ENCODE results near the gene CCN5.

DNA sequence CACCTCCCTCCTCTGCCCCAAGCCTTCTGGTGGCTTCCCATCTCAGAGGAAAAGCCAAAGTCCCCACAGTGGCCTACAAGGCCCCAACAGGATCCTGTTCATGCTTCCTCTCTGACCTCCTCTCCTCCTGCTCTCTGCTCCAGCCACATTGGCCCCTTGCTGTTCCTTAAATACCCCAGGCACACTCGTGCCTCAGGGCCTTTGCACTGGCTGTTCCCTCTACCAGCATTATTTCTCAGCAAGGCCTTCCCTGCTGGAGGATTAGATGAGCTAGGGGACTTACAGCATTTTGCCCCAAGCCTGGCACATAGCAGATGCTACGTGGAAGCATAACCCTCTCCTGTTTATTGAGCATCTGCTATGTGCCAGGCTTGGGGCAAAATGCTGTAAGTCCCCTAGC lies 7.8 kb downstream of the CCN5 start:
- TF ChIP-seq, protein P1, sequence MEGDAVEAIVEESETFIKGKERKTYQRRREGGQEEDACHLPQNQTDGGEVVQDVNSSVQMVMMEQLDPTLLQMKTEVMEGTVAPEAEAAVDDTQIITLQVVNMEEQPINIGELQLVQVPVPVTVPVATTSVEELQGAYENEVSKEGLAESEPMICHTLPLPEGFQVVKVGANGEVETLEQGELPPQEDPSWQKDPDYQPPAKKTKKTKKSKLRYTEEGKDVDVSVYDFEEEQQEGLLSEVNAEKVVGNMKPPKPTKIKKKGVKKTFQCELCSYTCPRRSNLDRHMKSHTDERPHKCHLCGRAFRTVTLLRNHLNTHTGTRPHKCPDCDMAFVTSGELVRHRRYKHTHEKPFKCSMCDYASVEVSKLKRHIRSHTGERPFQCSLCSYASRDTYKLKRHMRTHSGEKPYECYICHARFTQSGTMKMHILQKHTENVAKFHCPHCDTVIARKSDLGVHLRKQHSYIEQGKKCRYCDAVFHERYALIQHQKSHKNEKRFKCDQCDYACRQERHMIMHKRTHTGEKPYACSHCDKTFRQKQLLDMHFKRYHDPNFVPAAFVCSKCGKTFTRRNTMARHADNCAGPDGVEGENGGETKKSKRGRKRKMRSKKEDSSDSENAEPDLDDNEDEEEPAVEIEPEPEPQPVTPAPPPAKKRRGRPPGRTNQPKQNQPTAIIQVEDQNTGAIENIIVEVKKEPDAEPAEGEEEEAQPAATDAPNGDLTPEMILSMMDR (IDR thresholded peaks at IDR 0.05), result no peak
- no peak for TF ChIP-seq POLR2A (IDR thresholded peaks at IDR 0.05)

Measured in breast epithelium (tissue), 3 donors.